Measurements from ENCODE around the gene MAGI1.

GRCh38 chr3:65330072-65330471 is 708.6 kb downstream of the MAGI1 start:
- no peak for TF ChIP-seq POLR2A (IDR thresholded peaks at IDR 0.05)
- TF ChIP-seq CTCF (IDR thresholded peaks at IDR 0.05), result no peak
